OCI-LY1 (cell line): ENCODE data around the gene WSCD2.

ENCODE experiments used
- H2AFZ ChIP-seq: fragments of 200-600 bp; sonication (generic), shearing (Covaris generic); 2 replicates; pipeline ENCODE4 v1.6.0; 2014; ENCODE audit warnings: antibody characterized with exemption, mild to moderate bottlenecking, low read length
- H3F3A ChIP-seq: fragments of 200-600 bp; sonication (generic), shearing (Covaris generic); 2 replicates; pipeline ENCODE4 v1.6.0; 2014; ENCODE audit warnings: mild to moderate bottlenecking, antibody characterized with exemption, low read length, moderate library complexity; ENCODE audit not compliant: insufficient read depth
- H3K27ac ChIP-seq: fragments of 200-600 bp; sonication (generic); 2 replicates; pipeline ENCODE4 v1.5.1; 2014; ENCODE audit warnings: low read length, mixed run types, mild to moderate bottlenecking, low read depth; ENCODE audit not compliant: poor library complexity, severe bottlenecking
- H3K27me3 ChIP-seq: fragments of 200-600 bp; sonication (generic); 2 replicates; pipeline ENCODE4 v1.6.0; 2014; ENCODE audit warnings: antibody characterized with exemption, mild to moderate bottlenecking, low read length, moderate library complexity; ENCODE audit not compliant: insufficient read depth
- H3K36me3 ChIP-seq: fragments of 200-600 bp; sonication (generic); 2 replicates; pipeline ENCODE4 v1.6.1; 2014; ENCODE audit warnings: mild to moderate bottlenecking, antibody characterized with exemption, low read length, moderate library complexity, mixed read lengths; ENCODE audit not compliant: insufficient read depth
- H3K4me1 ChIP-seq: fragments of 200-600 bp; sonication (generic); 2 replicates; pipeline ENCODE4 v1.5.1; 2014; ENCODE audit warnings: mild to moderate bottlenecking, low read length, moderate library complexity; ENCODE audit not compliant: insufficient read depth, severe bottlenecking
- H3K4me2 ChIP-seq: fragments of 200-600 bp; sonication (generic), shearing (Covaris generic); 2 replicates; pipeline ENCODE4 v1.6.1; 2014; ENCODE audit warnings: low read length
- H3K4me3 ChIP-seq: fragments of 200-600 bp; sonication (generic); 2 replicates; pipeline ENCODE4 v1.5.1; 2014; ENCODE audit warnings: low read length, low read depth, mild to moderate bottlenecking, mixed read lengths; ENCODE audit not compliant: poor library complexity, severe bottlenecking
- H3K79me2 ChIP-seq: fragments of 200-600 bp; shearing (Covaris generic); 2 replicates; pipeline ENCODE4 v1.6.1; 2016; ENCODE audit warnings: mixed run types, low read length, mixed read lengths; ENCODE audit not compliant: insufficient read depth
- H3K9ac ChIP-seq: fragments of 200-600 bp; sonication (generic), shearing (Covaris generic); 2 replicates; pipeline ENCODE4 v1.6.1; 2014; ENCODE audit warnings: mild to moderate bottlenecking, low read length, mixed read lengths
- H3K9me2 ChIP-seq: fragments of 200-600 bp; sonication (generic), shearing (Covaris generic); 2 replicates; pipeline ENCODE4 v1.6.1; 2014; ENCODE audit warnings: low read depth, mild to moderate bottlenecking, low read length, mixed read lengths
- H3K9me3 ChIP-seq: fragments of 200-600 bp; shearing (Covaris generic); 2 replicates; pipeline ENCODE4 v1.6.1; 2014; ENCODE audit warnings: low read length, mixed read lengths
- H4K20me1 ChIP-seq: fragments of 200-600 bp; sonication (generic), shearing (Covaris generic); 2 replicates; pipeline ENCODE4 v1.6.0; 2016; ENCODE audit warnings: mild to moderate bottlenecking, low read length; ENCODE audit not compliant: insufficient read depth
- EZH2 ChIP-seq: fragments of 200-600 bp; sonication (generic), shearing (Covaris generic); IDR thresholded peaks from 2 replicates; pipeline ENCODE4 v1.8.0; 2017; ENCODE audit warnings: borderline replicate concordance, mixed run types, mild to moderate bottlenecking, antibody characterized with exemption, low read length, moderate library complexity, mixed read lengths
- TF ChIP-seq, protein P1 (sequence below): fragments of 200-600 bp; sonication (generic), shearing (Covaris generic); IDR thresholded peaks from 2 replicates; pipeline ENCODE4 v1.5.1; 2017; ENCODE audit warnings: mild to moderate bottlenecking, antibody characterized with exemption, low read length, moderate library complexity, mixed read lengths

WSCD2 gene

GRCh38 chr12:108234158-108234557, 105.1 kb downstream of the WSCD2 start:
- no peaks in the 10 kb centered on the region for H3K9me2 ChIP-seq
- H3K4me2 ChIP-seq: no peak overlapping the region
- no peak overlapping the region for H3K4me3 ChIP-seq
- no peak overlapping the region for H3K27ac ChIP-seq
- H3K79me2 ChIP-seq: no peaks in the 10 kb centered on the region
- H4K20me1 ChIP-seq: no peaks in the 10 kb centered on the region
- H3K36me3 ChIP-seq: no peaks in the 10 kb centered on the region
- no peak overlapping the region for H3K9ac ChIP-seq
- no peak overlapping the region for H2AFZ ChIP-seq
- no peak for TF ChIP-seq EZH2
- TF ChIP-seq, protein P1, sequence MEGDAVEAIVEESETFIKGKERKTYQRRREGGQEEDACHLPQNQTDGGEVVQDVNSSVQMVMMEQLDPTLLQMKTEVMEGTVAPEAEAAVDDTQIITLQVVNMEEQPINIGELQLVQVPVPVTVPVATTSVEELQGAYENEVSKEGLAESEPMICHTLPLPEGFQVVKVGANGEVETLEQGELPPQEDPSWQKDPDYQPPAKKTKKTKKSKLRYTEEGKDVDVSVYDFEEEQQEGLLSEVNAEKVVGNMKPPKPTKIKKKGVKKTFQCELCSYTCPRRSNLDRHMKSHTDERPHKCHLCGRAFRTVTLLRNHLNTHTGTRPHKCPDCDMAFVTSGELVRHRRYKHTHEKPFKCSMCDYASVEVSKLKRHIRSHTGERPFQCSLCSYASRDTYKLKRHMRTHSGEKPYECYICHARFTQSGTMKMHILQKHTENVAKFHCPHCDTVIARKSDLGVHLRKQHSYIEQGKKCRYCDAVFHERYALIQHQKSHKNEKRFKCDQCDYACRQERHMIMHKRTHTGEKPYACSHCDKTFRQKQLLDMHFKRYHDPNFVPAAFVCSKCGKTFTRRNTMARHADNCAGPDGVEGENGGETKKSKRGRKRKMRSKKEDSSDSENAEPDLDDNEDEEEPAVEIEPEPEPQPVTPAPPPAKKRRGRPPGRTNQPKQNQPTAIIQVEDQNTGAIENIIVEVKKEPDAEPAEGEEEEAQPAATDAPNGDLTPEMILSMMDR: no peak
- H3K27me3 ChIP-seq: no peaks in the 10 kb centered on the region
- H3F3A ChIP-seq: no peaks in the 10 kb centered on the region
- H3K9me3 ChIP-seq: no peaks in the 10 kb centered on the region
- H3K4me1 ChIP-seq: no peaks in the 10 kb centered on the region

- Histone ChIP-seq H3K79me2 (no peaks in the 10 kb centered on the region), H3K9me2 (no peaks in the 10 kb centered on the region), H3K4me2 (no peak overlapping the region), H3K36me3 (no peaks in the 10 kb centered on the region), H4K20me1 (no peaks in the 10 kb centered on the region), H3F3A (no peaks in the 10 kb centered on the region), H3K9me3 (no peaks in the 10 kb centered on the region), H3K4me1 (no peaks in the 10 kb centered on the region), H3K4me3 (no peak overlapping the region), H3K9ac (no peak overlapping the region), H2AFZ (no peak overlapping the region), H3K27me3 (no peaks in the 10 kb centered on the region), H3K27ac (no peak overlapping the region)
- TF ChIP-seq, protein P1: no peak
- TF ChIP-seq EZH2: no peak
Measured at GRCh38 chr12:108235197-108235984, 106.3 kb downstream of the WSCD2 start.

DNA sequence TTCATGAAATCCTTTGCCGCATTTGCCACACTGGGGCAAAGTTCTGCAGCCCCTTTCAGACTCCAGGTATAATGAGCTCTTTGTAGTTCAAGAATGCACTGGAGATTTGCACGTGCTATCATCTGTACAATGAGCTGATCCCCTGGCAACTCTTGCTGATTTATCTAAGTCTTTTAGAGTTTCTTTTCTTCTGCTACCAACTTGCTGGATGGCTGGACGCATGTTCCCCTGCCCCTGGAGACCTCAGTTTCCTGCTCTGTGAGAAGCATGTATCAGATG, 106.8 kb downstream of the WSCD2 start:
- no peak overlapping the region for H3K27ac ChIP-seq
- H2AFZ ChIP-seq: no peak overlapping the region
- H3K9me2 ChIP-seq: no peaks in the 10 kb centered on the region
- no peak overlapping the region for H3K4me2 ChIP-seq
- no peak overlapping the region for H3K9ac ChIP-seq
- no peaks in the 10 kb centered on the region for H3K27me3 ChIP-seq
- H3K9me3 ChIP-seq: no peaks in the 10 kb centered on the region
- no peaks in the 10 kb centered on the region for H3F3A ChIP-seq
- H3K79me2 ChIP-seq: no peaks in the 10 kb centered on the region
- H3K4me1 ChIP-seq: no peaks in the 10 kb centered on the region
- no peaks in the 10 kb centered on the region for H4K20me1 ChIP-seq
- TF ChIP-seq, protein P1: no peak
- no peak for TF ChIP-seq EZH2
- H3K4me3 ChIP-seq: no peak overlapping the region
- no peaks in the 10 kb centered on the region for H3K36me3 ChIP-seq
